Muscle of back (tissue), 11 donors: ENCODE data around the gene HOXB6. TPM values are rescaled to one million over a fixed set of nuclear protein-coding genes. Genes with fewer than 3 reads are reported as not detected.

ENCODE experiments used
- DNase-seq, 3 donors: peaks; one replicate each; pipeline versions ENCODE4 v3.0.0 to v3.0.0-alpha.2; 2013
- polyA plus RNA-seq, 10 donors: library from polyadenylated mRNA; unstranded; fragments of 120-200 nt; gene quantifications; one replicate each; pipeline ENCODE4 v1.2.1, GENCODE V29; 2013; ENCODE audit not compliant: insufficient read length in 10 of 10

Gene HOXB6
- polyA plus RNA-seq, 10 donors, result 1.6 to 7.2 (median 2.8) TPM

GRCh38 chr17:48596000-48596734 lies 8.6 kb downstream of the HOXB6 start:
- peak in 1 of 3 donors; percentile 32 for DNase-seq

GRCh38 chr17:48595278-48595999 lies 9.3 kb downstream of the HOXB6 start:
- no peak for DNase-seq

GRCh38 chr17:48594538-48595277 lies 10.1 kb downstream of the HOXB6 start:
- no peak for DNase-seq

GRCh38 chr17:48593840-48594537 lies 10.8 kb downstream of the HOXB6 start:
- peak; percentile 88 to 95 (median 91) for DNase-seq

GRCh38 chr17:48593126-48593829 lies 11.5 kb downstream of the HOXB6 start, which contains the start of gene HOXB5:
TSS of gene HOXB5 (minus strand) at chr17:48593779. CDS start at chr17:48593682, 97 bp downstream.
- peak in 1 of 3 donors; percentile 57 for DNase-seq

- DNase-seq, result no peak
Observed at GRCh38 chr17:48592577-48592976, 12.2 kb downstream of the HOXB6 start.

- no peak for DNase-seq
Observed at GRCh38 chr17:48592057-48592514, 12.7 kb downstream of the HOXB6 start.

GRCh38 chr17:48591255-48592056 lies 13.3 kb downstream of the HOXB6 start:
- DNase-seq, result no peak

GRCh38 chr17:48590607-48591161 lies 14.1 kb downstream of the HOXB6 start:
- no peak for DNase-seq

GRCh38 chr17:48589831-48590606 lies 14.8 kb downstream of the HOXB6 start, which contains the start of gene HOXB3:
TSS of gene HOXB3 (minus strand) at chr17:48590241. CDS start at chr17:48552474, 37,767 bp downstream.
- no peak for DNase-seq

GRCh38 chr17:48589060-48589830 lies 15.5 kb downstream of the HOXB6 start:
- no peak for DNase-seq

GRCh38 chr17:48588528-48588927 lies 16.3 kb downstream of the HOXB6 start:
- no peak for DNase-seq

GRCh38 chr17:48588074-48588415 lies 16.7 kb downstream of the HOXB6 start:
- no peak for DNase-seq

- DNase-seq, result no peak
Observed at GRCh38 chr17:48587276-48588073, 17.3 kb downstream of the HOXB6 start.

- no peak for DNase-seq
Observed at GRCh38 chr17:48586355-48587258, 18.2 kb downstream of the HOXB6 start.

GRCh38 chr17:48584223-48584741 lies 20.5 kb downstream of the HOXB6 start:
- DNase-seq, result no peak
